ENCODE data around the gene FAM228A. TPM values are rescaled to one million over a fixed set of nuclear protein-coding genes. Genes with fewer than 3 reads are reported as not detected.
"Not testable (repeated sequence)": the region's sequence is repeated elsewhere in the genome, so short reads cannot be mapped to it uniquely, and the experiment has no call there.

The FAM228A gene
- total RNA-seq, 6 donors from 2014 or later = 0.17 to 3.1 (median 1.6) TPM

DNA sequence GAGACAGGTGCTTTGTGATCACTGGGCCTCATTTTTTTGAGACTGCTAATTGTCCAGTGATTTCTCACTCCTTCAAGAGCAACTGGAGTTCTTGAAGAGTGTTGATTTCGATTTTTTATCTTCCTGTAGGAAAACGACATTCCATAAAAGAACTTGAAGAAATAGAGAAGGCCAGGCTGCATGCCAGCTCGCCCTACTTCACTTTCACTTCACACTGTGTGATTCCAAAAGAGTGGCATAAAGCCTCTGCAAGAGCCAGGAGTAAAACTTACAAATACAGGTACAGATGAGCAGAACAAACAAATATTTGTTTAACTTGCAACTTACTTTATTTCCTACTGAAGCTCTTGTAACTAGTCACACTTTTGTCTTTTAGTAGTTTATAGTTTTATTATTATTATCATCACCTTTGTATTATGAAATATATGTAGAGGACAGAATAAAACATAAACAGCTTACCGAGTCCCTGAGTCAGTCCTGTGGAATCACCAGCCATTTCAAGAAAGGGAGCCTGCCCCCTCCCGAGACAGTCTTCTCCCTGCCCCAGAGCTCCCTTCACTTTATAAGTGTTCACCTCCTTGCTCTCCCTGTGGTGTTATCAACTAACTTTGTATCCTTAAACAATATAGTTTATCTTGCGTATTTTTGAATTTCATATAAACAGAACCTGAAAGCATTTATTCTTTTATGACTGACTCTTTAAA is 8.7 kb downstream of the FAM228A start:
- Histone ChIP-seq H3K4me1 (peaks cover 0 to 8% (median 4%) of the 10 kb centered on the region in 4 donors), H3K9me3 (no peaks in the 10 kb centered on the region), H3K4me3 (no peak overlapping the region), H3K27me3 (no peaks in the 10 kb centered on the region), H3K36me3 (no peaks in the 10 kb centered on the region), H3K27ac (peak overlapping the region in 3 of 4 donors; percentile 11 to 50 (median 40))
- no peak for TF ChIP-seq POLR2A (IDR thresholded peaks at IDR 0.05)
- TF ChIP-seq, protein P1, sequence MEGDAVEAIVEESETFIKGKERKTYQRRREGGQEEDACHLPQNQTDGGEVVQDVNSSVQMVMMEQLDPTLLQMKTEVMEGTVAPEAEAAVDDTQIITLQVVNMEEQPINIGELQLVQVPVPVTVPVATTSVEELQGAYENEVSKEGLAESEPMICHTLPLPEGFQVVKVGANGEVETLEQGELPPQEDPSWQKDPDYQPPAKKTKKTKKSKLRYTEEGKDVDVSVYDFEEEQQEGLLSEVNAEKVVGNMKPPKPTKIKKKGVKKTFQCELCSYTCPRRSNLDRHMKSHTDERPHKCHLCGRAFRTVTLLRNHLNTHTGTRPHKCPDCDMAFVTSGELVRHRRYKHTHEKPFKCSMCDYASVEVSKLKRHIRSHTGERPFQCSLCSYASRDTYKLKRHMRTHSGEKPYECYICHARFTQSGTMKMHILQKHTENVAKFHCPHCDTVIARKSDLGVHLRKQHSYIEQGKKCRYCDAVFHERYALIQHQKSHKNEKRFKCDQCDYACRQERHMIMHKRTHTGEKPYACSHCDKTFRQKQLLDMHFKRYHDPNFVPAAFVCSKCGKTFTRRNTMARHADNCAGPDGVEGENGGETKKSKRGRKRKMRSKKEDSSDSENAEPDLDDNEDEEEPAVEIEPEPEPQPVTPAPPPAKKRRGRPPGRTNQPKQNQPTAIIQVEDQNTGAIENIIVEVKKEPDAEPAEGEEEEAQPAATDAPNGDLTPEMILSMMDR (IDR thresholded peaks at IDR 0.05) = no peak
- no peak for TF ChIP-seq POLR2AphosphoS5 (IDR thresholded peaks at IDR 0.05)
- TF ChIP-seq EP300 (IDR thresholded peaks at IDR 0.05) = no peak
- WGBS, 2 donors = 60 to 69% methylated on average over 6 of the region's 6 CpGs
- peak in 1 of 2 donors; percentile 65 for DNase-seq
- ATAC-seq (ENCODE audit: low FRiP score in 2 of 2) = peak in 1 of 2 donors; percentile 69

DNA sequence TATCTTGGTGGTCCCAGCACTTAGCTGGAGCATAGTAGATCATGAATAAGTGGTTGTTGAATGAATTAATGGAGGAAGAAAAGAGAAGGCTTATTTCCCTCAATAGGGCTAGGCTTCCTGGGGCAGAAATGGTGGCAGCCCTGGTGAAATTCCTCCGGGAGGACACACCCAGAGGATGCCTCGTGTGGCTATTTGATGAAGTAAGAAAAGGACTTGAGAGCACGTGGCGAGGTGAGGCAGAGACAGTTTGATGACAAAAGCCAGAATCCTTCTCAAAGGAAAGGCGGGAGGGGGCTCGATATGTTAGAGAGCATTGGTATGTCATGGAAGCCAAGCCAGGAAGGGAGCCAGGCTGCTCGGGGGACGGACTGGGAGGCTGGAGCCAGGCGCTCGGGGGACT is 14.7 kb downstream of the FAM228A start:
- peak in 1 of 2 donors; percentile 27 for DNase-seq
- H3K36me3 ChIP-seq = no peaks in the 10 kb centered on the region
- 88 to 89% methylated on average over 10 of the region's 10 CpGs for WGBS, 2 donors
- no peak overlapping the region for H3K27ac ChIP-seq
- no peaks in the 10 kb centered on the region for H3K27me3 ChIP-seq
- H3K4me3 ChIP-seq = no peak overlapping the region
- no peaks in the 10 kb centered on the region for H3K9me3 ChIP-seq
- TF ChIP-seq, protein P1 (IDR thresholded peaks at IDR 0.05) = no peak
- TF ChIP-seq EP300 (IDR thresholded peaks at IDR 0.05) (no peak), POLR2AphosphoS5 (IDR thresholded peaks at IDR 0.05) (no peak), POLR2A (IDR thresholded peaks at IDR 0.05) (no peak)
- no peaks in the 10 kb centered on the region for H3K4me1 ChIP-seq
- no peak for ATAC-seq (ENCODE audit: low FRiP score in 2 of 2)

DNA sequence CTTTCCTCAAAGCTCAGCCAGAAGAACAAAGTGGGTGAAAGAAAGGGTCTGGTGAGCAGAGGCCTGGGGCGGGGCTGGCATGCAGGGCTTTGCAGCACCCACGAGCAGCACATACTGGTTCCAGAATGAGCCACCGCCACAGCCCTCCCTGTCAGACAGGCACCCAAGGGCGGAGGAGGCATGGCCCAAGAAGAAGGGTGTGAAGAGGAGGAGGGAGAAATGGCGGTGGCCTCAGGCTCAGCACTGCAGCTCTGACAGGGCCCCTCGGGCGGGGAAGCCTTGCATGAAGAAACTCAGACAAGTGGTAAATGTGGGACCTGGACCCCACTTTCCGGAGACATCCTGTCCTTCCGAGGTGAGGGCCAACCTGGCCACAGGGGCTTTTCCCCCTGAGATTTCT is 15.7 kb downstream of the FAM228A start:
- no peaks in the 10 kb centered on the region for H3K27me3 ChIP-seq
- 83 to 96% methylated on average over 9 of the region's 9 CpGs for WGBS, 2 donors
- DNase-seq = peak in 1 of 2 donors; percentile 37
- no peaks in the 10 kb centered on the region for H3K9me3 ChIP-seq
- no peak overlapping the region for H3K4me3 ChIP-seq
- H3K4me1 ChIP-seq = no peaks in the 10 kb centered on the region
- no peaks in the 10 kb centered on the region for H3K36me3 ChIP-seq
- ATAC-seq (ENCODE audit: low FRiP score in 2 of 2) = no peak
- no peak overlapping the region for H3K27ac ChIP-seq
- TF ChIP-seq, protein P1 (IDR thresholded peaks at IDR 0.05) = no peak
- TF ChIP-seq POLR2AphosphoS5 (IDR thresholded peaks at IDR 0.05) (no peak), EP300 (IDR thresholded peaks at IDR 0.05) (no peak), POLR2A (IDR thresholded peaks at IDR 0.05) (no peak)

DNA sequence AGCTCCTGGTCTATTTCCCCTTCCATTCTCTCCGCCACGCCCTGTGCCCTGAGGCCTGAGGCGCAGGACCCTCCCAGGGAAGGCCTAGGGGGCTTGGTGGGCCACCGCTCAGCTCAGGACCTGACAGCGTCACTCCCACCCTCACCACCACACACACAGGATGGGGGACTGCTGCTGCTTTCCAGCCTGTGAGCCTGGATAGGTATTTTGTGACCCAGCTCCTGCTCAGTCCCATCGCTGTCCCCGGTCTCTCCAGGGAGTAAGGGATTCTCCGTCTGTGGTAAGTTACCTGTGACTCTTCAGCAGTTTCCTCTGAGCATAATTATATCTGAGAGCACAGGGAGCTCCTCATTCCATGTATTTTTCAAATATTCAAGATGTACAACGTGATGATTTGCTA is 16.3 kb downstream of the FAM228A start:
- Histone ChIP-seq H3K36me3 (no peaks in the 10 kb centered on the region), H3K27ac (no peak overlapping the region), H3K4me1 (no peaks in the 10 kb centered on the region), H3K27me3 (no peaks in the 10 kb centered on the region), H3K4me3 (no peak overlapping the region), H3K9me3 (no peaks in the 10 kb centered on the region)
- 90 to 94% methylated on average over 9 of the region's 9 CpGs for WGBS, 2 donors
- DNase-seq (peak in 1 of 2 donors; percentile 48), ATAC-seq (ENCODE audit: low FRiP score in 2 of 2) (no peak)
- TF ChIP-seq EP300 (IDR thresholded peaks at IDR 0.05) = no peak
- TF ChIP-seq, protein P1 (IDR thresholded peaks at IDR 0.05) = no peak
- TF ChIP-seq POLR2A (IDR thresholded peaks at IDR 0.05) = no peak
- no peak for TF ChIP-seq POLR2AphosphoS5 (IDR thresholded peaks at IDR 0.05)

DNA sequence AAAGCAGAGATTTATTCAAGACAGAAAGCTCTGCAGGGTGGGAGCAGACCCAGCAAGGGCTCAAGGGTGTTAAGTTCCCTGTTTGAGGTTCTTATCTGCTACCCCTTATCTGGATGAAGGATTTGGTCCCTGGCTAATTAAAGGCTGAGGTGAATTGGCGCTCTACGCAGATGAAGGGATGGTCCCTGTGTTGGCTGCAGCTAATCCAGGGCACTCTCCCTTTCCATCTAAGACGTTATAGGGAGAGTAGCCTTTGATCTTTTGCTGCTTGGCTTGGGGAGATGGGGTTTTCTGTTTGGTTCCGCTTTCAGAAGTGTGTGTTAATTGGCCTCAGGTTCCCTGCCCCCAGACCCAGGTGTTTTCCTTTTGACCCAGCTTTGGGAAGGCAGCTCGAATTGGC is 17.0 kb downstream of the FAM228A start:
- H3K36me3 ChIP-seq = no peaks in the 10 kb centered on the region
- H3K4me1 ChIP-seq = no peaks in the 10 kb centered on the region
- no peak overlapping the region for H3K27ac ChIP-seq
- DNase-seq (no peak), ATAC-seq (ENCODE audit: low FRiP score in 2 of 2) (no peak)
- TF ChIP-seq, protein P1 (IDR thresholded peaks at IDR 0.05) = no peak
- TF ChIP-seq EP300 (IDR thresholded peaks at IDR 0.05) = no peak
- no peak for TF ChIP-seq POLR2A (IDR thresholded peaks at IDR 0.05)
- no peak for TF ChIP-seq POLR2AphosphoS5 (IDR thresholded peaks at IDR 0.05)
- no peaks in the 10 kb centered on the region for H3K27me3 ChIP-seq
- H3K9me3 ChIP-seq = no peaks in the 10 kb centered on the region
- WGBS, 2 donors = 68 to 76% methylated on average over 5 of the region's 5 CpGs
- no peak overlapping the region for H3K4me3 ChIP-seq

DNA sequence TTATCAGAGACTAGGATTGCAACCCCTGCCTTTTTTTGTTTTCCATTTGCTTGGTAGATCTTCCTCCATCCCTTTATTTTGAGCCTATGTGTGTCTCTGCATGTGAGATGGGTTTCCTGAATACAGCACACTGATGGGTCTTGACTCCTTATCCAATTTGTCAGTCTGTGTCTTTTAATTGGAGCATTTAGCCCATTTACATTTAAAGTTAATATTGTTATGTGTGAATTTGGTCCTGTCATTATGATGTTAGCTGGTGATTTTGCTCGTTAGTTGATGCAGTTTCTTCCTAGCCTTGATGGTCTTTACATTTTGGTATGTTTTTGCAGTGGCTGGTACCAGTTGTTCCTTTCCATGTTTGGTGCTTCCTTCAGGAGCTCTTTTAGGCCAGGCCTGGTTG is 22.4 kb downstream of the FAM228A start:
- not testable (repeated sequence) for H3K9me3 ChIP-seq; H3K27ac ChIP-seq; H3K4me3 ChIP-seq; H3K4me1 ChIP-seq; DNase-seq; H3K27me3 ChIP-seq; ATAC-seq (ENCODE audit: low FRiP score in 2 of 2)
- 86% methylated on average over 1 of the region's 1 CpG for WGBS, 2 donors
- H3K36me3 ChIP-seq = peaks cover 0 to 14% (median 2%) of the 10 kb centered on the region in 4 donors
